NCI-H1105 (cell line): ENCODE data around the gene CASP10.
A peak's percentile ranks its signal among the peaks of the same experiment; 100 is the strongest.
"Not testable (repeated sequence)": the region's sequence is repeated elsewhere in the genome, so short reads cannot be mapped to it uniquely, and the experiment has no call there.

Experiments
- DNase-seq: peaks from one replicate; lab custom pipeline; 2025; lab: John Stamatoyannopoulos, UW

Gene CASP10

DNA sequence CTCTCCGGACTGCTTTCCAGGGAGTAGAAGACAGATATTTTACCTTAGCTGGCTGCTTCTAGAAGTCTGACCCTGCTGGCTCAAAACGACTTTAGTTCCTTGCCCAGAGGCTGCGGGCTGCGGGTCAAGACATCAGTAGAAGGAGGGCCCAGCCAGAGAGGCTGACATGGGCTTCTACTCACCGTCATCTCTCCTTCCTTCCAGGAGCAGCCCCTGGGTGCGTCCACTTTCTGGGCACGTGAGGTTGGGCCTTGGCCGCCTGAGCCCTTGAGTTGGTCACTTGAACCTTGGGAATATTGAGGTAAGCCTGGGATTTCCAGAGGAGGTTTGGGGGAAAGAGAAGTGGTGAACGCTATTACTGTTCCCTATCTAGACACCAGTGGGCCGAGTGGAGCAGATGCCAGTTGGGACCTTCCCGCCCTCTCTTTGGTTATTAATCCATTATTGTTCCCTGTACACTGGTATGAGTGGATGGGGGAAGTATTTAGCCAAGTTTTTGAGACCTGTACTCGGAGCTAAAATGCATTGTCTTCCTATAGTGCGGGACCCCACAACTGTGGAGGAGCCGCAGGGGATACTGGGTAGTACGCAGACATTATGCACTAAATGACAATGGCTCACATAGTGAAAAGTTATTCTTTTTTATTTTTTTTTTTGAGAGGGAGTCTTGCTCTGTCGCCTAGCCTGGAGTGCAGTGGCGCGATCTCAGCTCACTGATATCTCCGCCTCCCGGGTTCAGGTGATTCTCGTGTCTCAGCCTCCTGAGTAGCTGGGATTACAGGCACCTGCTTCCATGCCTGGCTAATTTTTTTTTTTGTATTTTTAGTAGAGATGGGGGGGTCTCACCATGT is 51.1 kb downstream of the CASP10 start:
- peak; percentile 2 for DNase-seq

DNA sequence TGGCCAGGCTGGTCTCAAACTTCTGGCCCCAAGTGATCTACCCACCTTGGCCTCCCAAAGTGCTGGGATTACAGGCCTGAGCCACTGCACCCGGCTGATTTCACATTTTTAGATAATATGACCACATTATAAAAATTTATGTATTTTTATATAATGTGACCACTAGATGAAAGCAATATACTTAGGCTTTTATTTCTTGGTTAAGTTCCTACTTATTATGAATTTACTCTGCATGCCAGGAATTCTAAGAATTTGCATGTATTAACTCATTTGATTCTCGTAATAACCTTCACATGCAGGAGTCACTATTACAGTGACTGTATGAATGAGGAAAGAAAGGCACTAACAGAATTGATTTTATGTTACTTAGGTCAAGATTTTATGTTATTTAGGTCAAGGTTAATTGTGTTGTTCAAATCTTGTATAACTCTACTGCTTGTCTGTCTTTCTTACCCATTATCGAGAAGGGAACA is 51.8 kb downstream of the CASP10 start:
- no peak for DNase-seq

DNA sequence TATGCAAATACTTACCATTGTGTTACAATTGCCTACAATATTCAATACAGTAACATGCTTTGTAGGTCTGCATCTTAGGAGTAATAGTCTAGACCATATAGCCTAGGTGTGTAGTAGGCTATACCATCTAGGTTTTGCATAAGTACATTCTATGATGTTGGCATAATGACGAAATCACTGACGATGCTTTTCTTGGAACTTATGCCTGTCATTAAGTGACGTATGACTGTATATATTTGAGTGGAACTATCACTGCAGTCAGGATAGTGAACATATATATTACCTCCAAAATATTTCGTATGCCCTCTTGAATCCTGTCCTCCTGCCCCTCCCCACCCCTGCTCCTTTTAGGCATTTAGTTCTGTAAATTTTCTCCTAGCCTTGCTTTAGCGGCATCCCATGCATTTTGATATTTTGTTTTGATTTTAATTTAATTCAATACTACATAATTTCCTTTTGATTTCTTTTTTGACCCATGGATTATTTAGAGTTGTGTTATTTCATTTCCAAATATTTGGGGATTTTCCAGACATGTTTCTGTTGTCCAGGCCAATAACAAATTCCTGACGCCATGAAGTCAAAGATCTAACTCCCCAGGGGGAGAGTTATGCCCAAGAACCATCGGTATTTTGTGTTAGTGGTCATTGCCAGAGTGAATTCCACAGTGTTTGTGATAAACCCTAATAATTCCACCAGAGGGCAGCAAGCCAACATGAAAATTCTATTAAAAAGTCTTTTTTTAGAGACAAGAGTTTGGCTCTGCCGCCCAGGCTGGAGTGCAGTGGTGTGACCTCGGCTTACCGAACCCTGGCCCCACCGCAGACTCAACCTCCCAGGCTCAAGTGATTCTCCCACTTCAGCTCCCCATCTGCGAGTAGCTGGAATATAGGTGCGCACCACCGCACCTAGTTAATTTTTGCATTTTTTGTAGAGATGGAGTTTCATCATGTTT is 53.2 kb downstream of the CASP10 start:
- DNase-seq: peak; percentile 18

DNA sequence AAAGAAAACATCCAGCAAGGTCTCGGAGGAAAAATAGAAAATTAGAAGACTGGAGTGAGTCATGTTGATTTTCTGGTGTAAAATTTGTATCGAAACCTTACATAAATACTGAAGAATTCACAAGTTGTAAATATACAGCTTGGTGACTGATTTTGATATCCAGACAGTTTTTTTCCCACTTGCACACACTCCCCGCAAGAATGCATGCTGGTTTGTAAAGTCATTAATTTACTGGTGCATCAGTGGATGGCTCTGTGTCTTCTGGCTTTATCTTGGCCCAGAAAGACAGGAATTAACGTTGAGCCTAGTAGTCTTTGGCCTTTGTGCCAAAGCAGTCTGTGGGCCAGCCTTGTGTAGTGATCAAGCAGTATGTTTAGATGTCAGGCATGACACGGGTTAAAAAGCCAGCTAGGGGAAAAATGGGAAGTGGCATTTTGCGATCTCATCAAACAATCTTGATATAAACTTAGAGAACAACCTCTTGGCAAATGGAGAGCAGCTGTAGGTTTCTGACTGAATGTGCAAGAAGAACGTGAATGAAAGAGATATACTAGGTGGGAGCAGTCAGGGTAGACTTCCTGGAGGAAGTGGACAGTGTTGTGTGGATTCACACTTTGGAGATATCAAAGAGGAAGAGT is 54.7 kb downstream of the CASP10 start:
- DNase-seq: no peak

DNA sequence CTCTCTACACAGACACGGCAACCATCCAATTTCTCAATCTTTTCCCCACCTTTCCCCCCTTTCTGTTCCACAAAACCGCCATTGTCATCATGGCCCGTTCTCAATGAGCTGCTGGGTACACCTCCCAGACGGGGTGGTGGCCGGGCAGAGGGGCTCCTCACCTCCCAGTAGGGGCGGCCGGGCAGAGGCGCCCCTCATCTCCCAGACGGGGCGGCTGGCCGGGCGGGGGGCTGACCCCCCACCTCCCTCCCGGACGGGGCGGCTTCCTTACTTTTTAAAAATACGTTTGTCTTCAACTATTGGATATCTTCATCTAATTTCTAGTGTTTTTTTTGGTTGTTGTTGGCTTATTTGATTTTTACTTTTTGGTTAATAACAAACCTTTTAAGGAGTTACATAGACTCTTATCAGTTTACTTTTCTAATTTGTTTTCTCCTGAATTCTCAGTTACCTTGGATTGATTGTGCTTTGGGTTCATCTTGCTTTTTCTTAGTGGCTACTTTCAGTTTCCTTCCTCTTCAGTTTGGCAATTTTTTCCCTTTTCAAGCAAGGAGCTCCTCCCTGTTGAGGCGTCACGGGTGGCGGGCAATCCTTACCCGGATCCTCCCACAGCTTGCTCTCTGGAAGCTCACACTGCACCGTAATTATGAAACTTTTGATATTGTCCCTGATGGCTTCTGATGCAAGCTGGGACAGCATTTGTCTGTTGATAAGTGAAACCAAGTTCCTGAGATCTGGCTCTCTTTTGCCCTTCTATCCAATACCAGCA is 56.4 kb downstream of the CASP10 start:
- DNase-seq: not testable (repeated sequence)

DNA sequence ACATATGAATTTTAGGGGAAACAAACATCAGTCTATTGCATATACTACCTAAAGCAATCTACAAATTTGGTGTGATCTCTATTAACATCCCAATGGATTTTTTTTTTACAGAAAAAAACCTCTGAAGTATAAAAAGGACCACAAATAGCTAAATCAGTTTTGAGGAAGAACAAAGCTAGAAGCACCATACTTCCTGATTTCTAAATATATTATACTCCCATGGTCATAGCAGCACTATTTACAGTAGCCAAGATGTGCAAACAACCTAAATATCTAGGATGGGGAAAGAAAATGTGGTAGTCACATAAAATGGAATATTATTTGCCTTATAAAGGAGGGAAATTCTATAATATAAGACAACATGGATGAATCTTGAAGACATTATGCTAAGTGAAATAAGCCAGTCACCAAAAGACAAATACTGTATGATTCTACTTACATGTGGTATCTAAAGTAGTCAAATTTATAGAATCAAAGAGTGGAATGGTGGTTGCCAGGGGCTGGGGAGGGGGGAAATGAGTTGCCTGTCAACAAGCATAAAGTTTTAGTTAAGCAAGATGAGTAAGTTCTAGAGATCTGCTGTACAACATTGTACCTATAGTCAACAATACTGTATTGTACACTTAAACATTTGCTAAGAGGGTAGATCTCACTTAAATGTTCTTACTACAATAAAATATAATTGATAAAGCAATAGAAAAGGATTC is 59.8 kb downstream of the CASP10 start:
- no peak for DNase-seq

DNA sequence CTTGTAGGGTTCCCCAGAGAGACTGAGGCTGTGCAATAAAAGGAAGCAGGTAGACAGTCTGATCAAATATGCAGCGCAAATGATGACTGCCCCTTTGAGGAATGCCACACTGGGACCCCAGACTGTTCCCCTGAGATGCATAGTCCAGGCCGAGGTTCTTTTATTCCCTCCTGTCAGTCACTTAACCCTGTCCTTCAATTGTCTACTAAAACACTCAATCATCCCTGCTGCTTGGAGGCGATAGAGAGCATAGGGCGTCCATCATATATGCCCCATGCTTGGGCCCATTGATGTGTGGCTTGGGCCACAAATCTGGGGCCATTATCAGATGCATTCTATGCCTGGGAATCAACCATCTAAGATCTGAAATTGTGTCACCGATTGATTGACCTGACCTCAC is 61.9 kb downstream of the CASP10 start:
- no peak for DNase-seq

DNA sequence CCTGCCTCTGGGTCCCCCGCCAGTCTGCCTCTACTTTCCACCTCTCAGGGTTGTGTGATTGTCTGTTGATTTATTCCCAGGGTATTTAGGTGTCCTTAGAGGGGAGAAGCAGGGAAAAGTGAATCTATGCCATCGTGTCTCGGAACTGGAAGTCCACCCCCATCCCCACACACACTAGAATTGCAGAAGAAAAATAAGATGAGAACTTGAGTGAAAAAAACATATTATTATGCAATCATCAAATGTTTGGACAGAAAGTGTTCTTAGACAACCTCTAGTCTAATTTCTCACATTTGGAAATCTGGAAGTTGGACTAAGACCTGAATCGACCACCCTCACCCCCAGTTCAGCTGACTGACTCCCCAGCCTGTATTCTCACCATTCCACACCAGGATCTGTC is 63.3 kb downstream of the CASP10 start:
- DNase-seq: no peak

DNA sequence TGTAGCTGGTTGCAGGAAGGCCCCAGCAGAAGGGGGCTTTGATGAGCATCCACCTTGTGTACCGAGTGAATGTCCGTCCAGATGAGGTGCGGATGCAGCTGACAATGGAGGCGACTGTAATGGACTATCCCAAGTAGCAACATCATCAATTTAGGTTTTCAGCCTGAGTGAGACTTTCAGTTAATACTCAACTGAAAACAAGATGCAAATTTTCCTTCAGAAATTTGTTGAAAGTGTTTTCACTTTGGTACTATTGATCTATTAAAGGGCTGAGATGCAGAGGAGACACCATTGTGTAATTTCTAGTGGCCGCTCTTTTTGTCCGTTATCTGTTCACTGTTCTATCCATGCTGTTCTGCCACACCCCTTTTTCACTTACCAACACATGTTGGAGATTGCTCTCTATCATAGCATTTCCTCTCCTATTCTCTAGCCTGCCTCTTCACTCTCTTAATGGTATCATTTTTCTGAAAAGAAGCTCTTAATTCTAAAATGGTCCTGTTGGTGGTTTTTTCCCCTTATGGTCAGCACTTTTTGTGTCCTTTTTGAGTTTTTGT is 65.4 kb downstream of the CASP10 start:
- no peak for DNase-seq

DNA sequence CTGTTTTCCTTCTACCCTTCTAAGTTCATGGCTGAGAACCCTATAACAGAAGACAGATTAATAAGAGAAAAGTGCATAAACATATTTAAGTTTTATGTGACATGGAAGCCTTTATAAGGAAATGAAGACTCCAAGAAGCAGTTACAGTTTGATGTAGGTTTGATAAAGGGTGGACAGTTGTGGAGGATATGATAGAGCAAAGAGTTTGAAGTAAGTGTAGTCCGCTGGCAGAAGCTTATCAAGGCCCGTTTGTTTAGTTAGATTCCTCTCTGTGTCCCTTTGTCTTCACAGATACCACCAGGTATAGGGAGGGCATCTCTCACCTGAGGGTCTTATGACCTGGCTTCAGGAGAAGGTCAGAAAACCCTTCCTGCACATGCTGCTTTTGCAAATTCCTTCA is 66.9 kb downstream of the CASP10 start:
- DNase-seq: no peak

DNA sequence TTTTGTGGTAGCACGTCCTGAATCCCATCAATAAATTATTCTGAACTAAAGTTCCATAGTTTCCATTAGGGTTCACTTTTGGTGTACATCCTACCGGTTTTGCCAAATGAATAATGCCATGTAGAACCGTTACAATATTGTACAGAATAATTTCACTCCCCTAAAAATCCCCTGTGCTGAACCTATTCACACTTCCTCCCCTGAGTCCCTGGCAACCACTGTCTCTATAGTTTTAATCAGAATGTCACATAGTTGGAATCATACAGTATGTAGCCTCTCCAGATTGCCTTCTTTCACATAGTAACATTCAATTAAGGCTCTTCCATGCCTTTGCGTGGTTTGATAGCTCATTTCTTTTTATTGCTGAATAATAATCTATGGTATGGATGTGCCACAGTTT is 67.8 kb downstream of the CASP10 start:
- DNase-seq: no peak

DNA sequence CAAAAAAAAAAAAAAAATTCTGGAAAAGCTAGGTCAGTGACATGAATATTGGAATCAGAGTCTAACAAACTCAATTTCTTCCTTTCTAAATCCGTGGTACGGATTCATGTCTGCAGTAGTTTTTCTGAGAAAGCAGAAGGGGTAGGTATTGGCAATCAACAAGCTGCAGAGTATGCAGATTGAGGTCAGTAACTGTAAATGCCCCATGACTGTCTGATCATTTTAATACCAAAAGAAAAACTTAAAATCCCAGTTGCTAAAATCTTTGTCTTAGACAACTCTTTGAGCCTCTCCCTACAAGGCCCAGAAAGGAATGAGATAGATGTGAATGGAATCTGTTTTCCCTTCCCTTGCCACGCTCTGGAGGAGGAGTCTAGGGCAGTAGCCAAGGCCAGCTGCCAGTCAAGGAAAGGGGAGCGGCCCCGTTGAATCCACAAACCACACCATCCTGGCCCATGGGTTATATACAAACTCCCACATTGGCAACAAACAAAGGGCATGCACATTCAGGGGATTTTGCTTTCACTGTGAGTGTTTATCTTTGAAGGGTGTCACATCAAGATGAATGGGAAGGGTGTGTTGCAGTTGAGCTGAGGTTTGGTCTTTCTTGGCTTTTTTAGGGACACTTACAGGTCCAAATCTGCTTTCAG is 71.3 kb downstream of the CASP10 start:
- no peak for DNase-seq

DNA sequence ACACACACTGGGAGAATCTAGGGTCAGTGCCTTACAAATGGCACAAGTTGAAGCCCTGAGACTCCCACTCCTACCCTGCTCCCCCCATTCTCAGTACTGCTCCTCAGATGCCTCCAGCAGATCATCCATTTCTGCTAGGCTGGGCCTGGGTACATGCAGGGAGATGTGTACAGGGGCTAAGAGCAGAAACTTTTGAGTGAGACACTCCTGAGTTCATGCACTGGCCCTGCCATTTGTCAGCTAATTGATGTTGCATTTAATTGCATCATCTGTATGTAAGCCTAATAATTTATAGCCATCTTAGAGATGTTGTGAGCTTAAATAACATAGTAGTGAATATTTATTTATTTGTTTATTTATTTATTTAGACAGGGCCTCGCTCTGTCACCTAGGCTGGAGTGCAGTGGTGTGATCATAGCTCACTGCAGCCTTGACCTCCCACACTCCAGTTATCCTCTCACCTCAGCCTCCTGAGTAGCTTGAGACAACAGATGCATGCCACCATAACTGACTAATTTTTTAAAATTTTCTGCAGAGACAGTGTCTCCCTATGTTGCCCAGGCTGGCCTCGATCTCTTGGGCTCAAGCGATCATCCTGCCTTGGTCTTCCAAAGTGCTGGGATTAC is 72.6 kb downstream of the CASP10 start:
- DNase-seq: no peak

DNA sequence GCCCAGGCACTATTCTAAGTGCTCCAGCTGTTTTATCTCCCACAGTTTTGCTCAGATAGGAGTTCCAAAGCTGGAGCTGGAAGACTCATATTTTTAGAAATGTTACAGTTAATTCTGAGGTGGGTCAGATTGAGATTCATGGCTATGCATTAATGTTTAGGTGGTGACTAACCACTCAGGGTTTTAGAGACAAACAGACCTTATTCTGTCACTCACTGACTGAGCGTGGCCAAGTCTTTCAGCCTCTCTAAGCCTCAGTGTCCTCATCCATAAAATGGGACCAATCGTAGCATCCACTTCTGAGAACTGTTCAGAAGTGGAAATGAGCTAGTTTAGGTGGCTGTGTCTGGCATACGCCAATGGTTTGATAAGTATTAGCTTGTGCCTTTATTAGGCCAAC is 73.1 kb downstream of the CASP10 start:
- no peak for DNase-seq

DNA sequence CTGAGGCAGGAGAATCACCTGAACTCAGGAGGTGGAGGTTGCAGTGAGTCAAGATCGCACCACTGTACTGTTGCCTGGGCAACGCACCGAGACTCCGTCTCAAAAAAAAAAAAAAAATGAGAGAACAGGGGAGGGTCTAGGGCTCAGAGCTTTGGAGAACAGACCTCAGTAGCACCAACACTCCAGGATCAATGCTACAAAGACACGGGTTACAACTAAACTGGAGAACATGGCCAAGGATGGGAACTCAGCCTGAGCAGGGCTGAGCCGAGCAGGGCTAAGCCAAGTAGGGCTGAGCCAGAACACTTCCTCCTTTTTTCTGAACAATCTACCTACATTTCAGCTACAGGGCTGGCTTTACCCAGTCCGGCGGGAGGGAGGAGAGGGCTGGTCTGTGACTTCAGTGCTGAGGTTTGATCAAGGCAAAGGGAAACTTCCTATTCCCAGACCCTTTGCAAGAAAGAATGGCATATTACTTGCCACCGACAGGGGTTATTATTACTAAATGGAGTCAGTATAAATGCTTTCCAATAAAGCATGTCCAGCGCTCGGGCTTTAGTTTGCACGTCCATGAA is 74.5 kb downstream of the CASP10 start:
- DNase-seq: no peak

DNA sequence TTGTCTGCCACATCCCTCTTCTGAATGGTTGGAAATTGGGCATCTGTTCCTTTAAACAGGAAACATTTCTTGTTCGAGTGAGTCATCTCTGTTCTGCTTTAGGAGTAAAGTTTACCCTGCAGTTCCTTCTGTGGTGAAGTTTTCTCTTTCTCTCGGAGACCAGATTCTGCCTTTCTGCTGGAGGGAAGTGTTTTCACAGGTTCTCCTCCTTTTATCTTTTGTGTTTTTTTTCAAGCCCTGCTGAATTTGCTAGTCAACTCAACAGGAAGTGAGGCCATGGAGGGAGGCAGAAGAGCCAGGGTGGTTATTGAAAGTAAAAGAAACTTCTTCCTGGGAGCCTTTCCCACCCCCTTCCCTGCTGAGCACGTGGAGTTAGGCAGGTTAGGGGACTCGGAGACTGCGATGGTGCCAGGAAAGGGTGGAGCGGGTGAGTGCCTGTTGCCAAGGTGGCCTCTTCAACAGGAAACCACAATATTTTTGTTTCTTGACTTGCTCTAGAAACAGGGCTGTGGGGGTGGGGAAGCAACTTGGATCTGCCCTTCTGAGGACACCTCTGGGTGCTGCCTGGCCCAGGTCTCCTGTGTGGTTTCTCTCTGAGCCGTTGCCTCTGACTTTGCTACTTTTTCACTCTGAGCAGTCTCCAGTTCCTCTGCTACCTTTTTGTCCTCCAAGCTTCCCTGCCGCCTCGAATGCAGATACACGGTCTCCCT is 75.2 kb downstream of the CASP10 start:
- DNase-seq: no peak

DNA sequence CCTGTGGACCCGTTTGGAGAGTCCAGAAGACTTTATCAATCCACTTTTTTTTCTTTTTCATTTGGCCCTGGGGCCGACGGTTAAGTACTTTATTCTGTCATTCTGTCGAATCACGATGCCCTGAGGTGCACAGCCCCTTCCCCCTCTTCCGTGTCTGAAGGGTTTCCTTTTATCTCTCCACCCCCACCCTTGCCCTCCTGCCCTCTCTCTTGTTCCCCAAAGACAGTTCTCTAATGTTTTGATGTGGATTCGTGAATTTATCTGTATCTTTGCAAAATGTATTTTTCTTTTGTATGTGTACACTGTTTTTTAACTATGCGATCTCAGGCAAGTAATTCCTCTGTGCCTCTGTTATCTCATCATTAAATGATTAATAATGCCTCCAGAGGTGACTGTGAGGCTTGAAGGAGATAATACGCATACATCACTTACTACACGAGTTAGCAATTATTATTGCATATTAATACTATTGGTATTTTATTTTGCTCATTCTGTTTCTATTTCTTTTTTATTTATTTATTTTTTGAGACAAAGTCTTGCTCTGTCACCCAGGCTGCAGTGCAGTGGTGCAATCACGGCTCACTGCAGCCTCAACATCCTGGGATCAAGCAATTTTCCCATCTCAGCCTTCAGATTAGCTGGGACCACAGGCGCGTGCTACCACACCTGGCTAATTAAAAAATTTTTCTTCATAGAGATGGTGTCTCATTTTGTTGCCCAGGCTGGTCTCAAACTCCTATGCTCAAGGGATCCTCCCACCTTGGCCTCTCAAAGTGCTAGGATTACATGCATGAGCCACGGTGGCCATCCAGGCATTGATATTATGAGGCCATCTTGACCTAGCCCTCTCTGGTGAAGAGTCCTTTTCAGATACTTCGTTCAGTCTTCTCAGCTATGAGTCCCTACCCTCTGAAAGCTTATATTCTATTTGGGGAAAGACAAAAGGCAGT is 76.0 kb downstream of the CASP10 start:
- DNase-seq: no peak
